Endodermal cell (in vitro differentiated cells): Measurements from ENCODE around the gene KLHL3. TPM values are rescaled to one million over a fixed set of nuclear protein-coding genes. Genes with fewer than 3 reads are reported as not detected.

Source experiments
- DNase-seq: peaks from one replicate; pipeline ENCODE4 v3.0.0-alpha.2; 2017
- H3K27ac ChIP-seq: 2 replicates; pipeline ENCODE4 v1.5.1; 2013; ENCODE audit warnings: mild to moderate bottlenecking, low read depth, low read length, moderate library complexity
- H3K27me3 ChIP-seq: 2 replicates; pipeline ENCODE4 v1.6.1; 2013; ENCODE audit warnings: mild to moderate bottlenecking, low read length, moderate library complexity; ENCODE audit not compliant: insufficient read depth, control insufficient read depth, poor library complexity, severe bottlenecking
- H3K36me3 ChIP-seq: 2 replicates; pipeline ENCODE4 v1.7.0; 2013; ENCODE audit warnings: mild to moderate bottlenecking, low read length, moderate library complexity; ENCODE audit not compliant: control insufficient read depth, insufficient read depth
- H3K4me1 ChIP-seq: one replicate; pipeline ENCODE4 v1.7.0; 2013; ENCODE audit warnings: low read length; ENCODE audit not compliant: control insufficient read depth, insufficient read depth
- H3K4me3 ChIP-seq: 2 replicates; pipeline ENCODE4 v1.5.1; 2013; ENCODE audit warnings: mild to moderate bottlenecking, low read length, moderate library complexity
- H3K9ac ChIP-seq: 2 replicates; pipeline ENCODE4 v1.6.1; 2013; ENCODE audit warnings: mild to moderate bottlenecking, low read length, moderate library complexity; ENCODE audit not compliant: poor library complexity, severe bottlenecking; ENCODE audit errors: extremely low read depth
- H3K9me3 ChIP-seq: 2 replicates; pipeline ENCODE4 v1.6.1; 2013; ENCODE audit warnings: mild to moderate bottlenecking, low read length, moderate library complexity; ENCODE audit not compliant: control insufficient read depth
- H3K27ac Mint-ChIP-seq: 2 replicates; pipeline ENCODE4 v1.8.0; 2020; ENCODE audit warnings: mixed read lengths
- H3K27me3 Mint-ChIP-seq: 2 replicates; pipeline ENCODE4 v1.8.0; 2021; ENCODE audit warnings: mild to moderate bottlenecking, mixed read lengths; ENCODE audit not compliant: insufficient read depth
- H3K36me3 Mint-ChIP-seq: 2 replicates; pipeline ENCODE4 v1.8.0; 2020; ENCODE audit warnings: low read depth, mixed read lengths
- H3K4me1 Mint-ChIP-seq: 2 replicates; pipeline ENCODE4 v1.8.0; 2020; ENCODE audit warnings: mixed read lengths
- H3K4me3 Mint-ChIP-seq: 2 replicates; pipeline ENCODE4 v1.8.0; 2020; ENCODE audit warnings: mild to moderate bottlenecking, moderate library complexity, mixed read lengths
- H3K9me3 Mint-ChIP-seq: 2 replicates; pipeline ENCODE4 v1.8.0; 2020; ENCODE audit warnings: mild to moderate bottlenecking, mixed read lengths
- WGBS, 2 experiments: methylation state at CpG; one replicate each; pipeline versions ENCODE4 v1.1.5 to v1.1.7; 2013; ENCODE audit warnings: missing lambda C conversion rate in 2 of 2, mixed read lengths in 1 of 2; ENCODE audit not compliant: insufficient coverage in 1 of 2, insufficient read length in 1 of 2; 5-methylcytosine and 5-hydroxymethylcytosine counted together
- total RNA-seq, 2 donors: library from RNA; stranded (reverse); fragmentation: NEBNext Ultra II Directional in 1 of 2; extraction: Animal tissue kit (Norgen Biotek cat#: 25700) in 1 of 2; gene quantifications; 2 replicates in 1 of 2; 3 replicates in 1 of 2; pipeline ENCODE4 v1.2.1, GENCODE V29; 2021
- TF ChIP-seq, protein P1 (sequence below): fragments of 200-600 bp; sonication (generic); conservative IDR thresholded peaks from 2 replicates; pipeline ENCODE4 v1.5.0; 2021; ENCODE audit warnings: antibody characterized with exemption, mild to moderate bottlenecking

The KLHL3 gene
- total RNA-seq, 2 donors from 2014 or later: 17.5 to 19.4 TPM

DNA sequence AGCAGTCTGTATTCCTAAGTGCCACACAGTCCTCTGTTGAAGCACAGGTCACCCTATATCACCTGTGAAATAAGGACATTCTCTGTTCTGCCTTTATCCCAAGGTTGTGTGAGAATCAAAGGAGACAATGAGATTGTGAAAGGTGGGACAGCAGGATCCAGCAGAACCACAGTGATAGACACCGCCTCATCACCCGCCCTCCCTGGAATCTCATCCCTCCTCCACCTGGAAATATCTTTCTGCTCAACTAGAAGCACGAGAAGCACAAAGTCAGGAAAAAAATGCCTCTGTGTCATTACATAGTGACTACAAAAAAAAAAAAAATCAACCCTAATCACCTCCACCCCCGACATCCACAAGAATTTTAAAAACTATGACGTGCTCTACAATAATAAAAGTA is 32.3 kb downstream of the KLHL3 start:
- Histone ChIP-seq H3K36me3 (no peaks in the 10 kb centered on the region), H3K4me1 (peaks cover 3% of the 10 kb centered on the region), H3K4me3 (no peak overlapping the region), H3K9me3 (no peaks in the 10 kb centered on the region), H3K27me3 (no peaks in the 10 kb centered on the region), H3K27ac (no peak overlapping the region), H3K9ac (no peak overlapping the region)
- TF ChIP-seq, protein P1, sequence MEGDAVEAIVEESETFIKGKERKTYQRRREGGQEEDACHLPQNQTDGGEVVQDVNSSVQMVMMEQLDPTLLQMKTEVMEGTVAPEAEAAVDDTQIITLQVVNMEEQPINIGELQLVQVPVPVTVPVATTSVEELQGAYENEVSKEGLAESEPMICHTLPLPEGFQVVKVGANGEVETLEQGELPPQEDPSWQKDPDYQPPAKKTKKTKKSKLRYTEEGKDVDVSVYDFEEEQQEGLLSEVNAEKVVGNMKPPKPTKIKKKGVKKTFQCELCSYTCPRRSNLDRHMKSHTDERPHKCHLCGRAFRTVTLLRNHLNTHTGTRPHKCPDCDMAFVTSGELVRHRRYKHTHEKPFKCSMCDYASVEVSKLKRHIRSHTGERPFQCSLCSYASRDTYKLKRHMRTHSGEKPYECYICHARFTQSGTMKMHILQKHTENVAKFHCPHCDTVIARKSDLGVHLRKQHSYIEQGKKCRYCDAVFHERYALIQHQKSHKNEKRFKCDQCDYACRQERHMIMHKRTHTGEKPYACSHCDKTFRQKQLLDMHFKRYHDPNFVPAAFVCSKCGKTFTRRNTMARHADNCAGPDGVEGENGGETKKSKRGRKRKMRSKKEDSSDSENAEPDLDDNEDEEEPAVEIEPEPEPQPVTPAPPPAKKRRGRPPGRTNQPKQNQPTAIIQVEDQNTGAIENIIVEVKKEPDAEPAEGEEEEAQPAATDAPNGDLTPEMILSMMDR: no peak
- WGBS, 2 experiments: 93 to 100% methylated on average over 1 to 5 of the region's 5 CpGs
- peak; percentile 38 for DNase-seq
- H3K27me3 Mint-ChIP-seq: no peaks in the 10 kb centered on the region
- no peaks in the 10 kb centered on the region for H3K9me3 Mint-ChIP-seq
- H3K27ac Mint-ChIP-seq: no peak overlapping the region
- peaks cover 7% of the 10 kb centered on the region for H3K4me1 Mint-ChIP-seq
- peaks cover 5% of the 10 kb centered on the region for H3K36me3 Mint-ChIP-seq
- H3K4me3 Mint-ChIP-seq: no peak overlapping the region

DNA sequence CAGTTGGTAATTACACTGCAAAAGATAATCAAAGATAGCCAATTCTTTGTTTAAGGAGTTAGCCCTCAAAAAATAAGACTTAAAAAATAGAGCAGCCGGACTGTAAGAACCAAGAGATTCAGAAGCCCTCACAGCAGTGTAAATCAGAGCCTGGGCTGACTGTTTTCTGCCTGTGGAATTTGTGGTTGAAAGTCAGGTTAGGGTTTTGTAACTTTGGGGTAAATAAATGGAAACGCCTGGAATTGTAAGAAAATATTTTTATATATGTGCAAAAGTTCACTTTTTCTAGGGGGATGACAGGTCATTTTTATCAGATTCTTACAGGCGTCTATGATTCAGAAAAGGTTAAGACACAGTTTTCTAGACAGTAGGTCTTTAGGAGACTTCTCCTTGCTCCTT is 35.6 kb downstream of the KLHL3 start:
- TF ChIP-seq, protein P1: no peak
- no peak overlapping the region for H3K9ac ChIP-seq
- no peaks in the 10 kb centered on the region for H3K9me3 ChIP-seq
- no peaks in the 10 kb centered on the region for H3K36me3 ChIP-seq
- peak; percentile 1 for DNase-seq
- H3K4me3 ChIP-seq: no peak overlapping the region
- H3K36me3 Mint-ChIP-seq: peaks cover 7% of the 10 kb centered on the region
- peaks cover 10% of the 10 kb centered on the region for H3K4me1 Mint-ChIP-seq
- H3K27me3 Mint-ChIP-seq: no peaks in the 10 kb centered on the region
- H3K4me3 Mint-ChIP-seq: no peak overlapping the region
- H3K27ac Mint-ChIP-seq: no peak overlapping the region
- 92 to 100% methylated on average over 1 to 3 of the region's 3 CpGs for WGBS, 2 experiments
- H3K9me3 Mint-ChIP-seq: no peaks in the 10 kb centered on the region
- H3K4me1 ChIP-seq: peaks cover 3% of the 10 kb centered on the region
- H3K27me3 ChIP-seq: no peaks in the 10 kb centered on the region
- H3K27ac ChIP-seq: no peak overlapping the region

DNA sequence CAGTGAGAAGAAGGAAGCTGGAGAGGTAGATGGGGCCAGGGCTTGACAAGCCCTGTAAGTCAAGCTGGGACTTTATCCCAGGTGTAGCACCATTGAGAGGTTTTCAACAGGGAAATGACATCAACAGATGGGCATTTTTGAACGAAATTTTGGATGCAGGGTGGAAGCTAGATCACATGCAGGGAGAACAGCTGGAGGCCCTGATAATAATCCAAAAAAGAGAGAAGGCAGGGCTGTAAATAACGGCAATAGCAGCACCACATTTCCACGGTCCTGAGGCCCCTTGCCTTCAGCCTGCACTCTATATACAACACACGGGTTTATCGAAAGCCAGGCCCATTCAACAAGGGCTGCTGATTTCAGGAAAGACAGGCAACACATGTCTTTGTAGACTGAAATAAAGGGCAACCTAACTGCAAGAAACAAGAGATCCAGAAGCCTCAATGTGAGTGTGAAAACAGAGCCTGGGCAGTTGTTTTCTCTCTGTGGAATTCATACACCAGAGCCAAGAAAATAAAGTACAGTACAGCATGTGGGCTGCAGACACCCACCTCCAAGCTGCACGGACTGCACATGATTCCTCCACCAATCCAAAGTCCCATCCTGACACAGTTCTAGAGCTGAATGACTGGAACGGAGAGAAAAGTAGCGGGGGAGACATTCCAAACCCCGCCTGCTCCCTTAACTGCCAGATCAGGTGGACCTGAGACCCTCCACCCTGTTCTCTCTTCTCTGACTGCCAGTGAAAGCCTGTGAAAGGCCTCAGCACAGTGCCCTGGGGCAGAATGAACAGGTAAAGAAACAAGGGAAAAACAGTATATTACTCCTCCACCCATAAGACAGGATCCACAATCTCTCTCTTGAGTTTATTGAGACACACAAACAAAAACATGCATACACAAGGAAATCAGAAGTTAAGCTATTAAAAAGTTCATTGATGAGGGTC is 36.3 kb downstream of the KLHL3 start:
- Histone ChIP-seq H3K4me1 (peaks cover 3% of the 10 kb centered on the region), H3K27ac (no peak overlapping the region), H3K36me3 (no peaks in the 10 kb centered on the region), H3K9me3 (no peaks in the 10 kb centered on the region), H3K9ac (no peak overlapping the region), H3K27me3 (no peaks in the 10 kb centered on the region), H3K4me3 (no peak overlapping the region)
- H3K4me1 Mint-ChIP-seq: peaks cover 10% of the 10 kb centered on the region
- peaks cover 7% of the 10 kb centered on the region for H3K36me3 Mint-ChIP-seq
- H3K4me3 Mint-ChIP-seq: no peak overlapping the region
- TF ChIP-seq, protein P1: no peak
- no peaks in the 10 kb centered on the region for H3K27me3 Mint-ChIP-seq
- H3K27ac Mint-ChIP-seq: no peak overlapping the region
- H3K9me3 Mint-ChIP-seq: no peaks in the 10 kb centered on the region
- 85 to 90% methylated on average over 7 to 9 of the region's 9 CpGs for WGBS, 2 experiments
- DNase-seq: peak; percentile 35
